Lower leg skin (tissue), 3 donors: Measurements from ENCODE around the gene MROH2B.

Experiments used
- POLR2A ChIP-seq, 2 donors: fragments of 450-650 bp; IDR thresholded peaks; one replicate each; pipeline ENCODE4 v1.6.1; 2016 to 2017; ENCODE audit warnings: antibody characterized with exemption in 2 of 2, mild to moderate bottlenecking in 1 of 2, moderate library complexity in 1 of 2
- TF ChIP-seq, protein P1 (sequence below), 3 donors: fragments of 450-650 bp; IDR thresholded peaks; one replicate each; pipeline ENCODE4 v1.5.1; 2016; ENCODE audit warnings: antibody characterized with exemption in 3 of 3, mild to moderate bottlenecking in 3 of 3, moderate library complexity in 2 of 3

DNA sequence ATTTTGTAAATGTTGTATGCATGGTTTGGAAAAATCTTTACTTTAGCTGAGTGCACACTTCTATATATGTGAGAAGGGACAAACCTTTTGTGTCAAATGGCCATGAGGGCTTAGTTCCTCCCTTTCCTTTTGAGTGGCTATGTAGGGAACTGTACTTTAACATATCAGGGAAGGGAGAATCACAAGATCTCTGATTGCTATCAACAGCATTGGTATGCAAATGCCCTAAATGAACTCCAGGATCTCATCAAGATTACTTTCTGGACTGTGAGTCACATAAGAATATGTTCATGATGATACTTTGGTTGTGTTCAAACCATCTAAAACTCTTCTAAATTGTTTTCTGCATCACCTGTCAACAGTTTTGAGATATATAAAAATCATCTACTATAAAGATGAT, 31.2 kb upstream of the MROH2B start:
- TF ChIP-seq, protein P1, sequence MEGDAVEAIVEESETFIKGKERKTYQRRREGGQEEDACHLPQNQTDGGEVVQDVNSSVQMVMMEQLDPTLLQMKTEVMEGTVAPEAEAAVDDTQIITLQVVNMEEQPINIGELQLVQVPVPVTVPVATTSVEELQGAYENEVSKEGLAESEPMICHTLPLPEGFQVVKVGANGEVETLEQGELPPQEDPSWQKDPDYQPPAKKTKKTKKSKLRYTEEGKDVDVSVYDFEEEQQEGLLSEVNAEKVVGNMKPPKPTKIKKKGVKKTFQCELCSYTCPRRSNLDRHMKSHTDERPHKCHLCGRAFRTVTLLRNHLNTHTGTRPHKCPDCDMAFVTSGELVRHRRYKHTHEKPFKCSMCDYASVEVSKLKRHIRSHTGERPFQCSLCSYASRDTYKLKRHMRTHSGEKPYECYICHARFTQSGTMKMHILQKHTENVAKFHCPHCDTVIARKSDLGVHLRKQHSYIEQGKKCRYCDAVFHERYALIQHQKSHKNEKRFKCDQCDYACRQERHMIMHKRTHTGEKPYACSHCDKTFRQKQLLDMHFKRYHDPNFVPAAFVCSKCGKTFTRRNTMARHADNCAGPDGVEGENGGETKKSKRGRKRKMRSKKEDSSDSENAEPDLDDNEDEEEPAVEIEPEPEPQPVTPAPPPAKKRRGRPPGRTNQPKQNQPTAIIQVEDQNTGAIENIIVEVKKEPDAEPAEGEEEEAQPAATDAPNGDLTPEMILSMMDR (IDR thresholded peaks at IDR 0.05): no peak
- TF ChIP-seq POLR2A (IDR thresholded peaks at IDR 0.05): no peak
